GM12801 (cell line): ENCODE data around the gene NMB.

Source experiments
- CTCF ChIP-seq: IDR thresholded peaks from one replicate; pipeline ENCODE4 v1.5.1; 2011; ENCODE audit warnings: control low read depth; ENCODE audit not compliant: insufficient read length; ENCODE audit errors: extremely low read depth

NMB gene

GRCh38 chr15:84658080-84658787 is at the start of gene NMB:
Gene NMB (minus strand): TSS chr15:84658199. CDS start chr15:84658152, 47 bp downstream.
- TF ChIP-seq CTCF, result no peak

GRCh38 chr15:84703808-84704207 is 45.8 kb upstream of the NMB start:
- no peak for TF ChIP-seq CTCF

- TF ChIP-seq CTCF, result no peak
Observed at GRCh38 chr15:84702961-84703482, 45.0 kb upstream of the NMB start.

- no peak for TF ChIP-seq CTCF
Observed at GRCh38 chr15:84699538-84700191, 41.7 kb upstream of the NMB start.

GRCh38 chr15:84697236-84697990 is 39.4 kb upstream of the NMB start:
- TF ChIP-seq CTCF, result no peak

GRCh38 chr15:84696757-84697156 is 38.8 kb upstream of the NMB start:
- no peak for TF ChIP-seq CTCF

GRCh38 chr15:84690342-84690741 is 32.3 kb upstream of the NMB start:
- TF ChIP-seq CTCF, result no peak
